ENCODE data around the gene GPR15. TPM values are rescaled to one million over a fixed set of nuclear protein-coding genes. Genes with fewer than 3 reads are reported as not detected.

Gene GPR15
- total and polyA plus RNA-seq, 8 donors, result 0.07 to 0.19 (median 0.15) TPM; not detected in 5

GRCh38 chr3:98534734-98535133 is 3.0 kb downstream of the GPR15 start:
- TF ChIP-seq, protein P1, sequence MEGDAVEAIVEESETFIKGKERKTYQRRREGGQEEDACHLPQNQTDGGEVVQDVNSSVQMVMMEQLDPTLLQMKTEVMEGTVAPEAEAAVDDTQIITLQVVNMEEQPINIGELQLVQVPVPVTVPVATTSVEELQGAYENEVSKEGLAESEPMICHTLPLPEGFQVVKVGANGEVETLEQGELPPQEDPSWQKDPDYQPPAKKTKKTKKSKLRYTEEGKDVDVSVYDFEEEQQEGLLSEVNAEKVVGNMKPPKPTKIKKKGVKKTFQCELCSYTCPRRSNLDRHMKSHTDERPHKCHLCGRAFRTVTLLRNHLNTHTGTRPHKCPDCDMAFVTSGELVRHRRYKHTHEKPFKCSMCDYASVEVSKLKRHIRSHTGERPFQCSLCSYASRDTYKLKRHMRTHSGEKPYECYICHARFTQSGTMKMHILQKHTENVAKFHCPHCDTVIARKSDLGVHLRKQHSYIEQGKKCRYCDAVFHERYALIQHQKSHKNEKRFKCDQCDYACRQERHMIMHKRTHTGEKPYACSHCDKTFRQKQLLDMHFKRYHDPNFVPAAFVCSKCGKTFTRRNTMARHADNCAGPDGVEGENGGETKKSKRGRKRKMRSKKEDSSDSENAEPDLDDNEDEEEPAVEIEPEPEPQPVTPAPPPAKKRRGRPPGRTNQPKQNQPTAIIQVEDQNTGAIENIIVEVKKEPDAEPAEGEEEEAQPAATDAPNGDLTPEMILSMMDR (IDR thresholded peaks at IDR 0.05), result no peak
- Histone ChIP-seq H3K4me1 (no peaks in the 10 kb centered on the region), H3K27ac (no peak overlapping the region), H3K4me3 (no peak overlapping the region), H3K9me3 (no peaks in the 10 kb centered on the region), H3K27me3 (no peaks in the 10 kb centered on the region), H3K36me3 (no peaks in the 10 kb centered on the region)
- FAIRE-seq (no peak), DNase-seq (no peak), ATAC-seq (no peak)
- 84 to 85% methylated on average over 1 of the region's 1 CpG for WGBS, 2 donors
- intact Hi-C loops (cut with DNase I), result no loop called here

- DNase-seq (no peak), FAIRE-seq (no peak), ATAC-seq (no peak)
These were observed 4.8 kb downstream of the GPR15 start for GRCh38 chr3:98536456-98537017.

GRCh38 chr3:98540346-98540745 is 8.6 kb downstream of the GPR15 start:
- Histone ChIP-seq H3K27ac (no peak overlapping the region), H3K4me1 (no peaks in the 10 kb centered on the region), H3K4me3 (no peak overlapping the region), H3K9me3 (no peaks in the 10 kb centered on the region), H3K27me3 (no peaks in the 10 kb centered on the region), H3K36me3 (no peaks in the 10 kb centered on the region)
- TF ChIP-seq, protein P1 (IDR thresholded peaks at IDR 0.05), result no peak
- FAIRE-seq, result peak; percentile 68
- no peak for DNase-seq
- intact Hi-C loops (cut with DNase I), result no loop called here
- ATAC-seq, result no peak
- WGBS, 2 donors, result 67 to 73% methylated on average over 3 of the region's 3 CpGs

More at GRCh38 chr3:98536456-98537017, 4.8 kb downstream of the GPR15 start:
- H3K36me3 ChIP-seq, result no peaks in the 10 kb centered on the region
- TF ChIP-seq, protein P1 (IDR thresholded peaks at IDR 0.05), result no peak
- no peaks in the 10 kb centered on the region for H3K4me1 ChIP-seq
- H3K9me3 ChIP-seq, result no peaks in the 10 kb centered on the region
- no peak overlapping the region for H3K27ac ChIP-seq
- no peak overlapping the region for H3K4me3 ChIP-seq
- intact Hi-C loops (cut with DNase I), result no loop called here
- 61 to 66% methylated on average over 6 of the region's 6 CpGs for WGBS, 2 donors
- no peaks in the 10 kb centered on the region for H3K27me3 ChIP-seq

GRCh38 chr3:98541695-98542094 is 9.9 kb downstream of the GPR15 start:
- Histone ChIP-seq H3K27ac (no peak overlapping the region), H3K27me3 (no peaks in the 10 kb centered on the region), H3K36me3 (no peaks in the 10 kb centered on the region), H3K4me1 (no peaks in the 10 kb centered on the region), H3K9me3 (no peaks in the 10 kb centered on the region), H3K4me3 (no peak overlapping the region)
- ATAC-seq (no peak), FAIRE-seq (no peak), DNase-seq (no peak)
- 85 to 92% methylated on average over 1 of the region's 1 CpG for whole genome bisulfite sequencing, 2 donors
- intact Hi-C loops (cut with DNase I), result no loop called here
- TF ChIP-seq, protein P1 (IDR thresholded peaks at IDR 0.05), result no peak

- Histone ChIP-seq H3K9me3 (no peaks in the 10 kb centered on the region), H3K4me1 (no peaks in the 10 kb centered on the region), H3K27ac (no peak overlapping the region), H3K4me3 (no peak overlapping the region), H3K36me3 (no peaks in the 10 kb centered on the region), H3K27me3 (no peaks in the 10 kb centered on the region)
- no peak for DNase-seq
- intact Hi-C loops (cut with DNase I), result no loop called here
- ATAC-seq, result no peak
- FAIRE-seq, result no peak
- TF ChIP-seq, protein P1 (IDR thresholded peaks at IDR 0.05), result no peak
- 63 to 77% methylated on average over 1 of the region's 1 CpG for WGBS, 2 donors
These were observed 10.8 kb downstream of the GPR15 start for GRCh38 chr3:98542623-98543022.
